ENCODE measurements around the gene ANKRD55. TPM values are rescaled to one million over a fixed set of nuclear protein-coding genes. Genes with fewer than 3 reads are reported as not detected.

The ANKRD55 gene
- total and polyA plus RNA-seq, 9 donors: 0.05 to 0.25 (median 0.23) TPM; not detected in 6

DNA sequence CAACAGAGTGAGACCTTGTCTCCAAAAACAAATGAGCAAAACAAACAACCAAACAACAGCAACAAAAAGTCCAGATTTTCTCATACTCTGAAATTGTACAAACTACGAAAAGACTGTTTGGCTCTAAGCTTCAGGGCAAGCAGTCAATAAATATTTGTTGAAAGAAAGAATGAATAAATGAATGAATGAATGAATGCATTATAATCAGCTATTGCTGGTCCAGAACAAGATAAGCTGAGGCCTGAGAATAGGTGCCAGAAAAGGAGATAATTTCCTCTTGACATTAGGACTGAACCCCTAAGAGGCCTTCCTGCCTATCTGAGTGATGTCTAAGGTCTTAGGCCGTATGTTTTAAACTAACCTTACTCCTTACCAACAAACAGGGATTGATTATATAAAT is 139.2 kb downstream of the ANKRD55 start:
- Histone ChIP-seq H3K4me1 (ENCODE audit: insufficient read depth) (no peaks in the 10 kb centered on the region), H3K36me3 (no peaks in the 10 kb centered on the region), H3K4me3 (no peak overlapping the region), H3K27me3 (no peaks in the 10 kb centered on the region), H3K27ac (no peak overlapping the region), H3K9me3 (no peaks in the 10 kb centered on the region)
- 95 to 100% (median 98%) methylated on average over 2 of the region's 2 CpGs for WGBS, 3 donors
- TF ChIP-seq, protein P1, sequence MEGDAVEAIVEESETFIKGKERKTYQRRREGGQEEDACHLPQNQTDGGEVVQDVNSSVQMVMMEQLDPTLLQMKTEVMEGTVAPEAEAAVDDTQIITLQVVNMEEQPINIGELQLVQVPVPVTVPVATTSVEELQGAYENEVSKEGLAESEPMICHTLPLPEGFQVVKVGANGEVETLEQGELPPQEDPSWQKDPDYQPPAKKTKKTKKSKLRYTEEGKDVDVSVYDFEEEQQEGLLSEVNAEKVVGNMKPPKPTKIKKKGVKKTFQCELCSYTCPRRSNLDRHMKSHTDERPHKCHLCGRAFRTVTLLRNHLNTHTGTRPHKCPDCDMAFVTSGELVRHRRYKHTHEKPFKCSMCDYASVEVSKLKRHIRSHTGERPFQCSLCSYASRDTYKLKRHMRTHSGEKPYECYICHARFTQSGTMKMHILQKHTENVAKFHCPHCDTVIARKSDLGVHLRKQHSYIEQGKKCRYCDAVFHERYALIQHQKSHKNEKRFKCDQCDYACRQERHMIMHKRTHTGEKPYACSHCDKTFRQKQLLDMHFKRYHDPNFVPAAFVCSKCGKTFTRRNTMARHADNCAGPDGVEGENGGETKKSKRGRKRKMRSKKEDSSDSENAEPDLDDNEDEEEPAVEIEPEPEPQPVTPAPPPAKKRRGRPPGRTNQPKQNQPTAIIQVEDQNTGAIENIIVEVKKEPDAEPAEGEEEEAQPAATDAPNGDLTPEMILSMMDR (IDR thresholded peaks at IDR 0.05): no peak
- TF ChIP-seq EP300 (IDR thresholded peaks at IDR 0.05) (no peak), POLR2A (IDR thresholded peaks at IDR 0.05) (no peak)
- no peak for DNase-seq
- intact Hi-C loops (cut with DNase I): no loop called here

DNA sequence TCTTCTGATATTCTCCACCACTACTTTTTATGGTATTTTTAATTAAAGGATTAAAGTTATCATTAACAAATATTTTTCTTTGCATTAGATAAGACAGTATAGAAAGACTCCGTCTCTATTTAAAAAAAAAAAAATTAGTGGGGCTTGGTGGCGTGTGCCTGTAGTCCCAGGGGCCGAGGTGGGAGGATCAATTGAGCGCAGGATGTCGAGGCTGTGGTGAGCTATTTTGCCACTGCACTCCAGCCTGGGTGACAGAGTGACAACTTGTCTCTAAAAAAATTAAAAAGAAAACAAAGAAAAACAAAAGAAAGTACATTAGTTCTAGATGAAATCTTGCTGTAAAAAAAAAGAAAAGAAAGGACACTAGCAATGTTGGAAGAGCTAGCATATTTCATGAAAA is 141.0 kb downstream of the ANKRD55 start:
- Histone ChIP-seq H3K9me3 (no peaks in the 10 kb centered on the region), H3K4me3 (no peak overlapping the region), H3K27ac (no peak overlapping the region), H3K4me1 (ENCODE audit: insufficient read depth) (peaks cover 2% of the 10 kb centered on the region), H3K36me3 (no peaks in the 10 kb centered on the region), H3K27me3 (no peaks in the 10 kb centered on the region)
- intact Hi-C loops (cut with DNase I): no loop called here
- DNase-seq: no peak
- TF ChIP-seq, protein P1 (IDR thresholded peaks at IDR 0.05): no peak
- TF ChIP-seq POLR2A (IDR thresholded peaks at IDR 0.05) (no peak), EP300 (IDR thresholded peaks at IDR 0.05) (no peak)
- 94 to 96% (median 96%) methylated on average over 5 of the region's 5 CpGs for WGBS, 3 donors

DNA sequence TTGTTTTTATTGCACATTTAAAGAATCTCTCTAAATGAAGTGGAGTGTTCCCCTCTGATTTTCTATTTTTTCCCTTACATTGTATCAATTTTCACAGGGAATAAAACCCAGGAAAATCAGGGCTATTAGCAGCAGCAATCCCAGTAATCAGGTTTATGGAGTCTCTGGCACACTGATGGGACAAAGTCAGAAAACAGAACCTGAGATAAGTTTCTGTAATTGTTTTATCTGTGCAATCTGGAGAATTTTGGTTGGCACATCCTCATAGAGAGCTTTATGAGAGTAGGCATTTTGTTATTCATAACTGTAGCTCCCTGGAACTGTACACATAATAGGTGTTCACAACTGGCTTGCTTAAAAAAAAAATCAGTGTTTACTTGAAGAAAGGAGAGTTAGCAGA is 141.5 kb downstream of the ANKRD55 start:
- Histone ChIP-seq H3K27ac (no peak overlapping the region), H3K4me1 (ENCODE audit: insufficient read depth) (peaks cover 2% of the 10 kb centered on the region), H3K9me3 (no peaks in the 10 kb centered on the region), H3K27me3 (no peaks in the 10 kb centered on the region), H3K36me3 (no peaks in the 10 kb centered on the region), H3K4me3 (no peak overlapping the region)
- TF ChIP-seq, protein P1 (IDR thresholded peaks at IDR 0.05): no peak
- TF ChIP-seq EP300 (IDR thresholded peaks at IDR 0.05) (no peak), POLR2A (IDR thresholded peaks at IDR 0.05) (no peak)
- intact Hi-C loops (cut with DNase I): no loop called here
- DNase-seq: no peak

DNA sequence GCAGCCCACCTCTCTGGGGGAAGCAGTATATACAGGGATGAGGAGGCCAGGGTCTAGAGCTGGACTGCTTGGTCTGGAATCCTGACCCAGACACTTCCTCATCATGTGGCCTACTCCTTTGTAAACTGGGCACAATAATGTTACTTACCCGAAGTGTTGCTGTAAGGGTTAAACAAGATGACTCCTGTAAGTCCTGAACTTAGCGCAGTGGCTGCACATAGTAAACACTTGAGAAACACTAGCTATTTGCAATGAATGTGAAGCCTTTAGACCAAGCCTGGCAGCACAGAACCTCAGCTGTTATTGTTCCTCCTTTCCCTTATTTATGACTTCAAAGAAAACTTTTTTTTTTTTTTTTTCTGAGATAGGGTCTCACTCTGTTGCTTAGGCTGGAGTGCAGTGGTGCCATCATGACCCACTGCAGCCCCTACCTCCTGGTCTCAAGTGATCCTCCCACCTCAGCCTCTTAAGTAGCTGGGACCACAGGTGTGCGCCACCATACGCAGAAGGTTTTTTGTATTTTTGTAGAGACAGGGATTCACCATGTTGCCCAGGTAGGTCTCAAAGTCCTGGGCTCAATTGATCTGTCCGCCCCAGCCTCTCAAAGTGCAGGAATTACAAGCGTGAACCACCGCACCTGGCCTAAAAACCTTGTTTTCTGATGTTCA is 142.2 kb downstream of the ANKRD55 start:
- H3K36me3 ChIP-seq: no peaks in the 10 kb centered on the region
- TF ChIP-seq, protein P1 (IDR thresholded peaks at IDR 0.05): no peak
- TF ChIP-seq POLR2A (IDR thresholded peaks at IDR 0.05) (no peak), EP300 (IDR thresholded peaks at IDR 0.05) (no peak)
- H3K4me3 ChIP-seq: no peak overlapping the region
- intact Hi-C loops (cut with DNase I): no loop called here
- no peak for DNase-seq
- no peak overlapping the region for H3K27ac ChIP-seq
- WGBS, 3 donors: 95 to 98% (median 96%) methylated on average over 7 of the region's 7 CpGs
- peaks cover 2% of the 10 kb centered on the region for H3K4me1 ChIP-seq (ENCODE audit: insufficient read depth)
- no peaks in the 10 kb centered on the region for H3K9me3 ChIP-seq
- no peaks in the 10 kb centered on the region for H3K27me3 ChIP-seq
